Loucy (cell line): ENCODE measurements around the gene UFSP2.

Source experiments
- H2AFZ ChIP-seq: fragments of 200-600 bp; sonication (generic); 2 replicates; pipeline ENCODE4 v1.6.0; 2016; ENCODE audit warnings: antibody characterized with exemption, mild to moderate bottlenecking, low read length, moderate library complexity
- H3F3A ChIP-seq: fragments of 200-600 bp; 2 replicates; pipeline ENCODE4 v1.6.0; 2016; ENCODE audit warnings: antibody characterized with exemption, low read depth, mild to moderate bottlenecking
- H3K27me3 ChIP-seq: fragments of 200-600 bp; sonication (generic); 2 replicates; pipeline ENCODE4 v1.6.1; 2014; ENCODE audit warnings: low read length, mild to moderate bottlenecking; ENCODE audit not compliant: insufficient read depth, poor library complexity, severe bottlenecking
- H3K36me3 ChIP-seq: fragments of 200-600 bp; sonication (generic); 2 replicates; pipeline ENCODE4 v1.6.1; 2016; ENCODE audit warnings: low read length; ENCODE audit not compliant: insufficient read depth
- H3K4me1 ChIP-seq: fragments of 200-600 bp; sonication (generic); 2 replicates; pipeline ENCODE4 v1.5.1; 2014; ENCODE audit warnings: low read length, mild to moderate bottlenecking; ENCODE audit not compliant: insufficient read depth, poor library complexity, severe bottlenecking
- H3K4me2 ChIP-seq: fragments of 200-600 bp; sonication (generic); 2 replicates; pipeline ENCODE4 v1.6.0; 2014; ENCODE audit warnings: antibody characterized with exemption, low read length, low read depth, mild to moderate bottlenecking; ENCODE audit not compliant: poor library complexity, severe bottlenecking
- H3K4me3 ChIP-seq: fragments of 200-600 bp; sonication (generic); 2 replicates; pipeline ENCODE4 v1.5.1; 2014; ENCODE audit warnings: low read length, mild to moderate bottlenecking, mixed read lengths; ENCODE audit not compliant: poor library complexity, severe bottlenecking
- H3K79me2 ChIP-seq: fragments of 200-600 bp; sonication (generic); 2 replicates; pipeline ENCODE4 v1.6.1; 2014; ENCODE audit warnings: low read length; ENCODE audit not compliant: insufficient read depth
- H3K9ac ChIP-seq: fragments of 200-600 bp; sonication (generic); 2 replicates; pipeline ENCODE4 v1.6.0; 2014; ENCODE audit warnings: mild to moderate bottlenecking, low read depth, low read length, moderate library complexity; ENCODE audit not compliant: poor library complexity, severe bottlenecking
- H3K9me2 ChIP-seq: fragments of 200-600 bp; sonication (generic); replicated peaks from 2 replicates; pipeline ENCODE4 v1.6.1; 2016; ENCODE audit warnings: low read depth, low read length, mixed read lengths
- H3K9me3 ChIP-seq: fragments of 200-600 bp; sonication (generic); 2 replicates; pipeline ENCODE4 v1.6.1; 2014; ENCODE audit warnings: mild to moderate bottlenecking, antibody characterized with exemption, low read length, low read depth; ENCODE audit not compliant: insufficient read depth
- H4K20me1 ChIP-seq: fragments of 200-600 bp; sonication (generic); 2 replicates; pipeline ENCODE4 v1.6.0; 2014; ENCODE audit warnings: antibody characterized with exemption, low read length, mild to moderate bottlenecking; ENCODE audit not compliant: insufficient read depth, poor library complexity, severe bottlenecking
- CTCF ChIP-seq: fragments of 200-600 bp; sonication (generic); conservative IDR thresholded peaks from 2 replicates; pipeline ENCODE4 v1.5.1; 2014; ENCODE audit warnings: mild to moderate bottlenecking, antibody characterized with exemption, low read length
- EZH2phosphoT487 ChIP-seq: fragments of 200-600 bp; IDR thresholded peaks from 2 replicates; pipeline ENCODE4 v1.6.1; 2018; ENCODE audit warnings: antibody characterized with exemption, mild to moderate bottlenecking, moderate library complexity, borderline replicate concordance

Gene UFSP2

GRCh38 chr4:185379326-185380295 is 46.2 kb downstream of the UFSP2 start:
- no peaks in the 10 kb centered on the region for H3K9me2 ChIP-seq
- H3K27me3 ChIP-seq = peaks cover 11% of the 10 kb centered on the region
- H3F3A ChIP-seq = no peaks in the 10 kb centered on the region
- no peaks in the 10 kb centered on the region for H3K36me3 ChIP-seq
- H3K79me2 ChIP-seq = no peaks in the 10 kb centered on the region
- H3K9me3 ChIP-seq = peaks cover 7% of the 10 kb centered on the region; the same call in 1 of the 2 replicates
- H3K4me1 ChIP-seq = peaks cover 6% of the 10 kb centered on the region
- H3K4me3 ChIP-seq = no peak overlapping the region
- no peak overlapping the region for H2AFZ ChIP-seq
- H3K9ac ChIP-seq = no peak overlapping the region
- H3K4me2 ChIP-seq = no peak overlapping the region
- no peak for TF ChIP-seq EZH2phosphoT487
- TF ChIP-seq CTCF = no peak
- H4K20me1 ChIP-seq = no peaks in the 10 kb centered on the region

GRCh38 chr4:185378264-185378663 is 47.5 kb downstream of the UFSP2 start:
- TF ChIP-seq EZH2phosphoT487 (no peak), CTCF (no peak)
- H3K4me3 ChIP-seq = no peak overlapping the region
- H3F3A ChIP-seq = no peaks in the 10 kb centered on the region
- H3K4me1 ChIP-seq = no peaks in the 10 kb centered on the region
- peaks cover 7% of the 10 kb centered on the region; the same call in 1 of the 2 replicates for H3K9me3 ChIP-seq
- no peak overlapping the region for H3K9ac ChIP-seq
- no peaks in the 10 kb centered on the region for H3K9me2 ChIP-seq
- H3K4me2 ChIP-seq = no peak overlapping the region
- no peaks in the 10 kb centered on the region for H3K79me2 ChIP-seq
- peaks cover 11% of the 10 kb centered on the region for H3K27me3 ChIP-seq
- no peaks in the 10 kb centered on the region for H3K36me3 ChIP-seq
- H4K20me1 ChIP-seq = no peaks in the 10 kb centered on the region
- no peak overlapping the region for H2AFZ ChIP-seq

- Histone ChIP-seq H3K9me3 (no peaks in the 10 kb centered on the region), H4K20me1 (no peaks in the 10 kb centered on the region), H3K36me3 (no peaks in the 10 kb centered on the region), H3K27me3 (peaks cover 2% of the 10 kb centered on the region), H3K4me2 (no peak overlapping the region), H3F3A (no peaks in the 10 kb centered on the region), H3K4me3 (no peak overlapping the region), H2AFZ (no peak overlapping the region), H3K9ac (no peak overlapping the region), H3K9me2 (no peaks in the 10 kb centered on the region), H3K4me1 (no peaks in the 10 kb centered on the region), H3K79me2 (no peaks in the 10 kb centered on the region)
- TF ChIP-seq EZH2phosphoT487 = no peak
- no peak for TF ChIP-seq CTCF
These were observed 51.2 kb downstream of the UFSP2 start for GRCh38 chr4:185374573-185374972.
